ENCODE measurements around the gene IFITM2.
"Not testable (repeated sequence)": the region's sequence is repeated elsewhere in the genome, so short reads cannot be mapped to it uniquely, and the experiment has no call there.

IFITM2 gene

GRCh38 chr11:329886-330253 is 22.3 kb downstream of the IFITM2 start:
- ChIA-PET POLR2A (no interaction called here), CTCF (interaction anchor here (0.7 to 2.0 kb wide), 5 partner anchors 13 to 79 kb away, joined by 3 to 6 read pairs (median 3); no protein-coding TSS in a partner anchor)

GRCh38 chr11:330307-330693 is 22.7 kb downstream of the IFITM2 start:
- no peak for TF ChIP-seq CTCF (IDR thresholded peaks at IDR 0.05; ENCODE audit: control extremely low read depth, extremely low read depth, low read depth, missing control alignments)
- ChIA-PET POLR2A (interaction anchor here (1.0 kb wide), 1 partner anchor 25 kb away, joined by 6 read pairs; no protein-coding TSS in a partner anchor), CTCF (interaction anchor here (0.7 to 2.0 kb wide), 4 partner anchors 13 to 80 kb away, joined by 3 to 6 read pairs (median 3); no protein-coding TSS in a partner anchor)

More at GRCh38 chr11:329886-330253, 22.3 kb downstream of the IFITM2 start:
- TF ChIP-seq CTCF (IDR thresholded peaks at IDR 0.05; ENCODE audit: control extremely low read depth, extremely low read depth, low read depth, missing control alignments), result no peak
- DNase-seq (ENCODE audit: extremely low spot score), result no peak

GRCh38 chr11:330694-331357 is 23.2 kb downstream of the IFITM2 start:
- DNase-seq (ENCODE audit: extremely low spot score), result no peak
- ChIA-PET CTCF (interaction anchor here (0.7 to 1.1 kb wide), 2 partner anchors 14 to 18 kb away, joined by 3 to 4 read pairs; no protein-coding TSS in a partner anchor), POLR2A (interaction anchor here (1.0 kb wide), 1 partner anchor 24 kb away, joined by 6 read pairs; no protein-coding TSS in a partner anchor)
- TF ChIP-seq CTCF (IDR thresholded peaks at IDR 0.05; ENCODE audit: control extremely low read depth, extremely low read depth, low read depth, missing control alignments), result no peak

More at GRCh38 chr11:330307-330693, 22.7 kb downstream of the IFITM2 start:
- no peak for DNase-seq (ENCODE audit: extremely low spot score)

GRCh38 chr11:331358-332060 is 23.9 kb downstream of the IFITM2 start:
- DNase-seq (ENCODE audit: extremely low spot score), result no peak
- POLR2A ChIA-PET, result no interaction called here
- CTCF ChIA-PET, result interaction anchor here (0.7 to 1.5 kb wide), 2 partner anchors 17 to 19 kb away, joined by 3 to 4 read pairs; no protein-coding TSS in a partner anchor
- no peak for TF ChIP-seq CTCF (IDR thresholded peaks at IDR 0.05; ENCODE audit: control extremely low read depth, extremely low read depth, low read depth, missing control alignments)

GRCh38 chr11:332651-333480 is 25.2 kb downstream of the IFITM2 start:
- CTCF ChIA-PET, result interaction anchor here (1.5 kb wide), 1 partner anchor 16 kb away, joined by 3 read pairs; no protein-coding TSS in a partner anchor
- POLR2A ChIA-PET, result no interaction called here
- no peak for TF ChIP-seq CTCF (IDR thresholded peaks at IDR 0.05; ENCODE audit: control extremely low read depth, extremely low read depth, low read depth, missing control alignments)
- DNase-seq (ENCODE audit: extremely low spot score), result no peak

GRCh38 chr11:333616-334263 is 26.1 kb downstream of the IFITM2 start:
- CTCF ChIA-PET, result interaction anchor here (0.9 kb wide), 1 partner anchor 30 kb away, joined by 3 read pairs; no protein-coding TSS in a partner anchor
- DNase-seq (ENCODE audit: extremely low spot score); POLR2A ChIA-PET: not testable (repeated sequence)
